Thoracic aorta (tissue), 2 donors: ENCODE data around the gene AACS. TPM values are rescaled to one million over a fixed set of nuclear protein-coding genes. Genes with fewer than 3 reads are reported as not detected.

Source experiments
- ATAC-seq: fragments of 150-250 bp; one replicate; pipeline ENCODE4 v1.8.0; 2017; ENCODE audit warnings: low read depth; ENCODE audit not compliant: insufficient number of reproducible peaks, low FRiP score
- DNase-seq: peaks from one replicate; pipeline ENCODE4 v3.0.0-alpha.2; 2020; ENCODE audit warnings: low spot score
- H3K27ac ChIP-seq, 2 donors: fragments of 200-600 bp; sonication (generic); 1 replicate in 1 of 2; 2 replicates in 1 of 2; pipeline ENCODE4 v1.5.1; 2016; ENCODE audit warnings: mild to moderate bottlenecking in 2 of 2, moderate library complexity in 2 of 2
- H3K27me3 ChIP-seq: fragments of 200-600 bp; sonication (generic); replicated peaks from 2 replicates; pipeline ENCODE4 v1.6.0; 2016; ENCODE audit warnings: mild to moderate bottlenecking; ENCODE audit not compliant: insufficient read depth
- H3K36me3 ChIP-seq: fragments of 200-600 bp; sonication (generic); one replicate; pipeline ENCODE4 v1.5.1; 2016
- H3K4me1 ChIP-seq, 2 donors: fragments of 200-600 bp; sonication (generic); 1 replicate in 1 of 2; 2 replicates in 1 of 2; pipeline versions ENCODE4 v1.5.1 to v1.6.0; 2016; ENCODE audit warnings: low read depth in 2 of 2, mild to moderate bottlenecking in 1 of 2; ENCODE audit not compliant: control insufficient read depth in 1 of 2
- H3K4me3 ChIP-seq: fragments of 200-600 bp; sonication (generic); 2 replicates; pipeline ENCODE4 v1.5.1; 2016; ENCODE audit warnings: mild to moderate bottlenecking
- H3K9me3 ChIP-seq: fragments of 200-600 bp; sonication (generic); 2 replicates; pipeline ENCODE4 v1.5.1; 2016
- CTCF ChIP-seq: fragments of 200-600 bp; sonication (generic); IDR thresholded peaks from one replicate; pipeline ENCODE4 v1.5.1; 2019; ENCODE audit warnings: antibody characterized with exemption
- total RNA-seq, 2 donors: library from RNA; depleted of rRNA; stranded (reverse); fragments of >200 nt; gene quantifications; one replicate each; pipeline versions ENCODE4 v1.1.0 to v1.2.3, GENCODE V29; 2016

AACS gene
- total RNA-seq, 2 donors from 2014 or later, result 14.1 to 14.7 TPM

- ATAC-seq (no peak), DNase-seq (no peak)
- H3K36me3 ChIP-seq, result no peaks in the 10 kb centered on the region
- H3K9me3 ChIP-seq, result no peaks in the 10 kb centered on the region
- no peaks in the 10 kb centered on the region for H3K27me3 ChIP-seq
- no peaks in the 10 kb centered on the region for H3K4me1 ChIP-seq
- H3K4me3 ChIP-seq, result no peak overlapping the region
- no peak for TF ChIP-seq CTCF
- no peak overlapping the region for H3K27ac ChIP-seq
These were observed 86.0 kb downstream of the AACS start for GRCh38 chr12:125151284-125151683.

- no peak overlapping the region for H3K4me3 ChIP-seq
- H3K27me3 ChIP-seq, result no peaks in the 10 kb centered on the region
- H3K9me3 ChIP-seq, result no peaks in the 10 kb centered on the region
- DNase-seq, result no peak
- TF ChIP-seq CTCF, result no peak
- H3K27ac ChIP-seq, result no peak overlapping the region
- H3K4me1 ChIP-seq, result no peaks in the 10 kb centered on the region
- no peaks in the 10 kb centered on the region for H3K36me3 ChIP-seq
- ATAC-seq, result no peak
These were observed 87.2 kb downstream of the AACS start for GRCh38 chr12:125152463-125152862.

GRCh38 chr12:125155366-125155765 is 90.1 kb downstream of the AACS start:
- Histone ChIP-seq H3K9me3 (no peaks in the 10 kb centered on the region), H3K4me1 (no peaks in the 10 kb centered on the region), H3K36me3 (no peaks in the 10 kb centered on the region), H3K27ac (no peak overlapping the region), H3K4me3 (no peak overlapping the region), H3K27me3 (no peaks in the 10 kb centered on the region)
- TF ChIP-seq CTCF, result no peak
- ATAC-seq (no peak), DNase-seq (no peak)

- ATAC-seq, result no peak
- H3K9me3 ChIP-seq, result no peaks in the 10 kb centered on the region
- no peaks in the 10 kb centered on the region for H3K27me3 ChIP-seq
- DNase-seq, result no peak
- H3K4me1 ChIP-seq, result no peaks in the 10 kb centered on the region
- H3K4me3 ChIP-seq, result no peak overlapping the region
- H3K27ac ChIP-seq, result no peak overlapping the region
- no peak for TF ChIP-seq CTCF
- H3K36me3 ChIP-seq, result no peaks in the 10 kb centered on the region
These were observed 91.9 kb downstream of the AACS start for GRCh38 chr12:125157177-125157576.

GRCh38 chr12:125159702-125160101 is 94.5 kb downstream of the AACS start:
- no peak for ATAC-seq
- Histone ChIP-seq H3K27me3 (no peaks in the 10 kb centered on the region), H3K4me3 (no peak overlapping the region), H3K27ac (no peak overlapping the region), H3K9me3 (no peaks in the 10 kb centered on the region), H3K4me1 (no peaks in the 10 kb centered on the region), H3K36me3 (no peaks in the 10 kb centered on the region)
- DNase-seq, result no peak
- TF ChIP-seq CTCF, result no peak
